ENCODE measurements around the gene PSME2. TPM values are rescaled to one million over a fixed set of nuclear protein-coding genes. Genes with fewer than 3 reads are reported as not detected.

PSME2 gene
- total and polyA plus RNA-seq, 2 of the 13 experiments (the other 11 are each of a cell fraction or from before 2014, with no cell fraction given) = 332 to 716 TPM

- TF ChIP-seq ZHX1 (CRISPR knock-in tag; IDR thresholded peaks at IDR 0.05; ENCODE audit: low read depth) (no peak), HMGA1 (CRISPR knock-in tag; conservative IDR thresholded peaks at IDR 0.05) (no peak), CTCF (CRISPR knock-in tag; IDR thresholded peaks at IDR 0.05) (peak; percentile 49), CBFB (CRISPR knock-in tag; IDR thresholded peaks at IDR 0.05) (peak; percentile 69; the same call in 1 of the 2 replicates), ZNF660 (CRISPR knock-in tag; IDR thresholded peaks at IDR 0.05; ENCODE audit: borderline replicate concordance, low read depth) (peak; percentile 86; the same call in 1 of the 2 replicates), CAMTA2 (CRISPR knock-in tag; IDR thresholded peaks at IDR 0.05; ENCODE audit: borderline replicate concordance) (peak; percentile 97), AHDC1 (CRISPR knock-in tag; IDR thresholded peaks at IDR 0.05; ENCODE audit: borderline replicate concordance) (no peak), CENPT (CRISPR knock-in tag; IDR thresholded peaks at IDR 0.05; ENCODE audit: low read depth) (no peak), NR2F6 (IDR thresholded peaks at IDR 0.05) (peak; percentile 93), NR2F6 (CRISPR knock-in tag; IDR thresholded peaks at IDR 0.05) (peak; percentile 94), KLF9 (CRISPR knock-in tag; IDR thresholded peaks at IDR 0.05; ENCODE audit: low read depth) (peak; percentile 98; the same call in 1 of the 2 replicates), THRA (CRISPR knock-in tag; IDR thresholded peaks at IDR 0.05; ENCODE audit: borderline replicate concordance) (peak; percentile 98), TCF7 (IDR thresholded peaks at IDR 0.05; ENCODE audit: low read depth) (peak; percentile 30; the same call in 1 of the 2 replicates), ZFYVE20 (CRISPR knock-in tag; IDR thresholded peaks at IDR 0.05; ENCODE audit: borderline replicate concordance, low read depth) (0 out of 2 replicates have a peak, but pooled peaks have one; percentile 63), PREB (CRISPR knock-in tag; IDR thresholded peaks at IDR 0.05) (no peak; the same call in 1 of the 2 replicates)
These were observed 50.9 kb downstream of the PSME2 start (continued) for GRCh38 chr14:24095271-24096068.
